Measurements from ENCODE around the gene EWSR1.

- no peak for TF ChIP-seq CTCF (IDR thresholded peaks at IDR 0.05)
- no peak for TF ChIP-seq POLR2AphosphoS5 (IDR thresholded peaks at IDR 0.05)
- TF ChIP-seq POLR2A (IDR thresholded peaks at IDR 0.05): no peak
- no peak for TF ChIP-seq EP300 (IDR thresholded peaks at IDR 0.05)
Measured at GRCh38 chr22:29316141-29316828, 48.2 kb downstream of the EWSR1 start.
